ENCODE measurements around the gene PTPRE. TPM values are rescaled to one million over a fixed set of nuclear protein-coding genes. Genes with fewer than 3 reads are reported as not detected.
A peak's percentile ranks its signal among the peaks of the same experiment; 100 is the strongest.

Gene PTPRE
- polyA plus RNA-seq, 1 donor from 2014 or later, result 4.1 TPM

GRCh38 chr10:128109707-128110106, 202.8 kb downstream of the PTPRE start:
- no peak for TF ChIP-seq RAD21 (conservative IDR thresholded peaks at IDR 0.05)
- no peak for TF ChIP-seq CTCF (IDR thresholded peaks at IDR 0.05; ENCODE audit: poor library complexity, severe bottlenecking)
- TF ChIP-seq POLR2AphosphoS5 (IDR thresholded peaks at IDR 0.05), result no peak
- no peak for TF ChIP-seq REST (IDR thresholded peaks at IDR 0.05; ENCODE audit: borderline replicate concordance)
- no peak for TF ChIP-seq MXI1 (conservative IDR thresholded peaks at IDR 0.05; ENCODE audit: poor library complexity, severe bottlenecking)
- Histone ChIP-seq H3K79me2 (replicated peaks; ENCODE audit: insufficient read depth, low read length) (no peaks in the 10 kb centered on the region), H4K20me1 (ENCODE audit: insufficient read depth) (no peaks in the 10 kb centered on the region), H3K4me2 (ENCODE audit: low read length) (no peak overlapping the region), H3K9me3 (ENCODE audit: low read length) (no peaks in the 10 kb centered on the region), H2AFZ (ENCODE audit: low read depth, low read length) (no peak overlapping the region), H3K27me3 (ENCODE audit: insufficient read depth, low read depth, low read length) (no peaks in the 10 kb centered on the region), H3K9ac (ENCODE audit: low read length) (no peak overlapping the region), H3K27ac (ENCODE audit: low read length) (no peak overlapping the region), H3K36me3 (ENCODE audit: insufficient read depth, low read length) (no peaks in the 10 kb centered on the region), H3F3A (ENCODE audit: insufficient read depth, low read length, poor library complexity, severe bottlenecking) (no peaks in the 10 kb centered on the region), H3K4me3 (ENCODE audit: low read length) (no peak overlapping the region), H3K9me2 (ENCODE audit: insufficient read depth, low read length) (no peaks in the 10 kb centered on the region)

GRCh38 chr10:128110339-128110738, 203.4 kb downstream of the PTPRE start:
- TF ChIP-seq RAD21 (conservative IDR thresholded peaks at IDR 0.05) (no peak), POLR2AphosphoS5 (IDR thresholded peaks at IDR 0.05) (peak; percentile 53), EP300 (conservative IDR thresholded peaks at IDR 0.05; ENCODE audit: poor library complexity, severe bottlenecking) (peak; percentile 74), REST (IDR thresholded peaks at IDR 0.05; ENCODE audit: borderline replicate concordance) (peak; percentile 26)
- no peaks in the 10 kb centered on the region for H3K9me3 ChIP-seq (ENCODE audit: low read length)

More at GRCh38 chr10:128110339-128110738, 203.4 kb downstream of the PTPRE start:
- no peaks in the 10 kb centered on the region for H4K20me1 ChIP-seq (ENCODE audit: insufficient read depth)
- H3F3A ChIP-seq (ENCODE audit: insufficient read depth, low read length, poor library complexity, severe bottlenecking), result no peaks in the 10 kb centered on the region
- H3K27me3 ChIP-seq (ENCODE audit: insufficient read depth, low read depth, low read length), result no peaks in the 10 kb centered on the region
- H3K9ac ChIP-seq (ENCODE audit: low read length), result no peak overlapping the region
- no peak overlapping the region for H3K4me2 ChIP-seq (ENCODE audit: low read length)
- H3K9me2 ChIP-seq (ENCODE audit: insufficient read depth, low read length), result no peaks in the 10 kb centered on the region
- no peak overlapping the region for H3K27ac ChIP-seq (ENCODE audit: low read length)
- H3K4me3 ChIP-seq (ENCODE audit: low read length), result no peak overlapping the region
- no peak overlapping the region for H2AFZ ChIP-seq (ENCODE audit: low read depth, low read length)
- no peaks in the 10 kb centered on the region for H3K36me3 ChIP-seq (ENCODE audit: insufficient read depth, low read length)
- no peaks in the 10 kb centered on the region for H3K79me2 ChIP-seq (replicated peaks; ENCODE audit: insufficient read depth, low read length)

Data from neural cell (in vitro differentiated cells).